HG02973 (cell line): Measurements from ENCODE around the gene IL34.

Experiments
- ATAC-seq: cut with Tn5 transposase; IDR thresholded peaks from one replicate; pipeline ENCODE4 v1.9.1; 2021; ENCODE audit warnings: moderate library complexity; ENCODE audit not compliant: unreplicated experiment

Gene IL34

DNA sequence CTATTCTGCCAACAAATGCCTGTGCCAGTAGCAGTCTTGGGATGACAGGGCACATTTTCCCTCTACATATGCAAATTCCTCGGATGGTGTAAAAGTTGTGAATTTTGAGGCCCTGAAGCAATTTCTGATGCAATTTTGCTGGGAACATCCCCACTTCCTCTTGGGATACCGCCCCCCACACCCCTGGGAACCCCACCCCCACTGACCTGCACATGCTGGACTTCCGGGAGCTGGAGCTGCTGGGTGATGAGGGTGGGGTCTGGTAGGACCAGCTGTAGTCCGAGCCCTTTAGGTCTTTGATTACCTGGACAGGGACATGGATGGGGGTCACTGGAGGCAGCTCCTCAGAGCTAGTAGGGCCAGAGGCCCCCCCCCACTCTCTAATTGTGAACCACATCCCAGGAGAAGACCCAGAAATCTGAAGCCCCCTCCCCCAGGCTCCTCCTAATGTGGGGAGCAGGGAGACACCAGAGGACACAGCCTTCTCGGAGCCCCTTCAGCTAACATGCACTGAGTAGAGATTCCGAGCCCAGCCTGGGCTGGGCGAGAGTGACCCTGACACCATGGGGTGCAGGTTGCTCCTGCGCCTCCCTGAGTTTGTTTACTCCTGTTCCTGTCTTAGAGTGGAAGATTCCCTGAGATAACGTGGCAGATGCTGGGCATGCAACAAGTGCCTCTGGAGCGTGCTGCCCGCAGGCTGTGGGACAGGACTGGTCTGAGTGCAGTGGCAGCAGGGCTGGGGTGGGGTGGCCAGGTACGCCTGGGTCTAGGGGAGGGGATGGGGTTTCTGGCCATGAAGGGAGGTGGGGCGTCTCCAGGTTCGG, 30.5 kb downstream of the IL34 start:
- no peak for ATAC-seq

DNA sequence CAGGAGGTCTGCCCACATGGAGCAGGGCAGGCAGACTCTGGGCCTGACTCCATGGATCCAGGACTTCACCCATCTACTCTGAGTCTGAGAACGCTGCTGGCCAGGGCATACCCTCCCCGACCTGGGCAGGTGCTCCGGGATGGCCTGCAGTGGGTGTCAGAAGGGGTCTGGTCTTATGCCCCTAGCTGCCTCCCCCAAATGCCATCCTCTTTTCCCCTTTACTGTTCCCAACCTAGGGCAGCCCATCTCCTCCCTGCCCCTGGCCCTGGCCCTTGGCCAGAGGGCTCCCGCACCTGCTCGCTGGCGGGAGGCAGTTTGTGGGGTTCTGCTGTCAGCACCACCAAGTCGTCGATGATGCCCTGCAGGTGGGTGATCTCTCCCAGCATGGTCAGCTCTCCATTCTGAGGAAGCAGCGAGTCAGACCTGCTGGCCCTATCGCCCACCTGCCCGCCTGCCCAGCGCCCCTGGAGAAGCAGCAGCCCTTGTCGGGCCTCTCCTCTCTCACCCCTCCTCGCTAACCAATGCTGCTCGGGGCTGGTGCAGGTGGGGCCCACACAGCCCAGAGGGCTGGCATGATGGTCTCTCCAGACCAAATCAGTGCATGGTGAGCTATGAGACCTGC, 31.3 kb downstream of the IL34 start:
- ATAC-seq = no peak

DNA sequence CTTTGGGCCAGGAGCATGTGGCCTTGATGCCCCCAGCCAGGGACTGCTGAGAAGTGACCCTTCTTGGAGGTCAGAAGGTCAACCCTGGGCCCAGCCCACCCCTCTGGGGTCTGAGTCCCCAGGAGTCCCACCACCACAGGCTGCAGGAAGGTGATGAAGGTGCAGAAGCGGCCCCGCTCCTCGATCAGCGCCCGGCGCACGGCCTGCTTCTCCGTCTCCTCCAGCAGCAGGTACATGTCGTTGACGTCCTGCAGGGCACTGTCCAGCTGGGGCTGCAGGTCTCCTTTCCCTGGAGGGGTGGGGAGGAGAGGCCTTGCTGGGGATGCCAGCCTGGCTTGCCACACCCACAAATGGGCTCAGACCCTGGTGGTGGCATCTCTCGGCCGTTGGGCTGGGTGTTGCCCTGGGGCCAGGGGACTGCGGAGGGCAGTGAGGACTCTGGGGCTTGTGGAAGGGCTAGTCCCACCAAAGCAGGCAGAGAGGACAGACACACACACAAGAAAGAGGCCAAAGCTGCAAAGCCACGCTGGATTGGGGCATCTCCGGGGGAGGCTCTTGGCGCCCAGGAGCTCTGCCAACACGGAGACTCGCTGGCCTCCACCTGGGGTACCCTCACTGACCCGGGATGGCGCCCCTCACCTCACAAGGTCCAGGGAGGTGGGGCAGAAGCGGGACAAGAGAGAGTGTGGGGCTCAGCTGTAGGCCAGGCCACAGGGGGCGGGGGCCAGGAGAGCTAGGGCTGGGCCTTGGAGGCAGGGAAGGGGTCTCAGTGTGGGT, 31.9 kb downstream of the IL34 start:
- ATAC-seq = no peak

DNA sequence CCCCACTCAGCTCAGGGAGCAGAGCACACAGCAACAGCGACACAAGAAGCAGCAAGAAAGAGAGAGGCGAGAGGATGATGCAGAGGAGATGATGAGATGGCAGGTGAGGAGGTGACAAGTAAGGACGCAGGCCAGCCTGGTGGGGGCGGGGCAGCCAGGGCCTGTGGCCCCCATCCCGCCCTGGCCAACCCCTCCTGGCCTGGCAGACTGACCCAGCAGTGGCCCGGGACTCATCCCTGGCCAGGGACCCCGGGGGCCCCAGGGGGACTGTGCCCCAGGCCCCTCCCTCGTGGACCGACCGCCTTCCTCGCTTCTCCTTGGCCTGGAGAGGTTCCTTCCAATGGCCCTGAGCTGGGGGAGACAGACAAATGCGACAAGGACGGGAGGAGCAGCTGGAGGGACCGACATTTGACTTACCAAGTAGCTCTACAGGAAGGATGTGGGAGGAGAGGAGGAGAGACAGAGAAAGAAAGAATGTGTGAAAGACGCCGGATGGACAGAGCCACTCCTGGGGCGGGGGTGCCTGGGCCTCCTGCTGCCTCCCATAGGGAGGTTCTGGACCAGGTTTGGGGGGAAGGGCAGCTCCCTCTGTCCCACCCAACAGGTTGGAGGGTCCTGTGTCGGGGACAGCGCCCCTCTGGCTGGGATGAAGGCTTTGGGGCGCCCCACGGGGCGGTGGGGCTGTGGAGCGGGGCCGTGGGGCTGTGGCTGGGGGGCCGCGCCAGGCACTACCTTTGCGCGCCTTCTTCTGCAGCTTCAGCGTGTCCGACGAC, 32.7 kb downstream of the IL34 start:
- ATAC-seq = no peak

GRCh38 chr16:70679671-70680494, 33.5 kb downstream of the IL34 start:
- no peak for ATAC-seq

GRCh38 chr16:70680495-70681381, 34.4 kb downstream of the IL34 start:
- ATAC-seq = no peak

DNA sequence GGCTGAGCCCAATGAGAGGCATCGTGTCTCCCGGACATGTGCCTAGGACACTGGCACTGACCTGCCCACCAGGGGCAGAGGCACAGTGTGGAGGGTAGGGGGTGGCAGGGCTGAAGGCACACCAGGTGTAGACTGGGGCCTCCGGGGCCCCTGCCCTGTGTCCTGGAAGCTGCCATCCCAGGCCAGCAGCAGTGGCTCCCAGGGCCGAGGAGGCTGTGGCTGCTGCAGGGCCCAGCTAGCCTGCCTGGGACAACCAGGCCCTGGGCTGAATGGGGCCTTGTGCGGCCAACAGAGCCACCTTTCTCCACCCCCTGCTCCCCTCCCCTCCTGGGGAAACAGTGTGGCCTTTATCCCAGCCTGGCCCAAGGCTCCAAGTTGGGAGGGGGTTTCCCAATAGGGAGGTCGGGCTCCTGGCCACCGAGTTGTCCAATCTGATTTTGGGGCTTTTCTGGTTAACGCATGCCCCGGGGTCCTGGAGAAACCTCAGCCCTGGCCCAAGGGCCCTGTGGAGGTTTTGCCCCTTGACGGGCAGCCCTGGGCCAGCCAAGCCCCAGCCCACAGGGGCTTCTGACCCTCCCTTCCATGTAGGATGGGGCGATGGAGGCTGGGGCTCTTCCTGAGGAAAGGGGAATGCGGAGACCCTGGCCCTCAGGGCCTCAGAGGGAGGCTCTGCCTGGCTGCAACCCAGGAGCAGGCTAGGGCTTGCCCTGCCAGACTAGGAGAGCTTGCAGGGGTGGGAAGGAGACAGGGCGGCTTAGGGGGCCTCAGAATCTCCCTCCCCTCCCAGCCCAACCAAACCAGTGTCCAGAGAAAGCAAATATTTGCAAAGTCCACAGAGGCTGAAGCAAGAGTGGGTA, 35.3 kb downstream of the IL34 start:
- no peak for ATAC-seq

DNA sequence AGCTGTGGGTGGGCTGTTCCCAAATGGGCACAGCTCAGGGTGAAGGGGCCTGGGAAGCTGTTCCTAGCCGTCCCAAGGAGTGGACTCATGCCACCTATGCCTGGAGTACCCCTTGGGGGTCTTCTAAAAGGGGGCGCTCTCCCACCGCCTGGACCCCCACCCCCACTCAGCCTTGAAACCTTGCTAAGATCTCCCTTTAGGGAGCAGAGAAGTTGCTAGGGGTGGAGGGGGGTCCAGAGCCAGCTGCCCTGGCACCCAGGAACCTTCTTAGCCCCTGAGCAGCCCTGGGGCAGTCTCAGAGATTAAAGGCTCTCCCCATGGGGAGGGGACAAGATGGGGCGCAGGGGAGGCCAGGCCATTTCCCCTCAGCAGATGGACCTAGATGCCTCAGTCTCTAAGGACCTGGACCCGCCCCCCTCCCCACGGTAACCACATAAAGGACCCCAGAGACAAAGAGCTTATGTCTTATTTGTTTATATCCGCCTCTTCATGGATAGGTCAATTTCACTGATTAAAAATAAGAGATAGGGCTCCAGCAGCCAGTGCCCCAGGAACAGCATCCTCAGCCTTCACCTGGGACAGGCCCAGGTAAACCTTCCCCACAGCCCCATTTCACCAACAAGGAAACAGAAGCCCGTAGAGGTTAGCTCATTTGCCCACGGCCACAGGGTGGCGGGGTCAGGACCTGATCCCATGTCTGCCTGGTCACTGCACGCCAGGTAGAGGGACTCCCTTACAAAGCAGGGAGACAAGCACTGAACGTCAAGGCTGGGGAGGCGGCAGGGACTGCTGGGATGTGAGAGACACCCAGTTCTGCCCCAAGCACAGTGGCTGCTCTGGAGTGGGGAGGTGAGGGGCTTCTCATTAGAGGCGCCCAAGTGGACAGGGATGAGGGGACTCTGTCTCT, 36.1 kb downstream of the IL34 start:
- no peak for ATAC-seq

DNA sequence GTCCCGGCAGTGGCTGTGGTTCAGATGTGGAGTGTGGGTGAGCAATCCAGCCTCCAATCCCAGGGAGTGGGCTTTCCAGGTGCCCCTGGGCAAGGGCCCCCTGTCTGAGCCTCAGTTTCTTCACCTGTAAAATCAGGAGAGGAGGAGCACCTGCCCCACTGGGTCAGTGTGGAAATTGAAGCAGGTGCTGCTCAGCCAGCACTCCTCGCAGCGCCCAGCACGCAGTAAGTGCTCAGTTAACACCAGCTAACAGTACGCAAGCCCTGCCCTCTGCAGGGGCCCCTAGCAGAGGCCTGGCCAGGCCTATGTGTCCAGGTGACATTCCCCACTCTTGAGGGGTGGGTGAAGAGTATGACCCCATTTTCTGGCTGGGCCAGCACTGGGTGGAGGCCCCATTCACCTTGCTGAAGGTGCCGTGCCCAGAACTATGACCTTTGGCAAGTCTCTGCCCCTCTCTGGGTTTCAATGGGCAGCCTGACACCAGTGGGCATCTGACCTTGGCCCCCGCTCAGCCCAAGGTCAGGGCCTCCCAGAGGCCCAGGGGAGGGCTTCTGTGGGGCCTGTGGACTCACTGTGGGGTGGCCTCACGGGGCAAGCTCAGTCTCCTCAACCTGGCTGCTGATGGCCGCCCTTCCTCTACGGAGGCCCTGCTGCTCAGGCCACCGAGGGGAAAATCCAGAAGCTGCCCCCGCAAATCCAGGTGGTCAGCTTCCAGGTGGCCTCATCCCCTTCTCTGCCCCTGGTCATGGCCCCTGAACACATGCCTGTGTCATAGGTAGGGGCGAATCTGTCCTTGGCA, 37.0 kb downstream of the IL34 start:
- no peak for ATAC-seq

- ATAC-seq = no peak
Measured at GRCh38 chr16:70684146-70685060, 38.0 kb downstream of the IL34 start.

- no peak for ATAC-seq
Measured at GRCh38 chr16:70685061-70685937, 38.9 kb downstream of the IL34 start.

- no peak for ATAC-seq
Measured at GRCh38 chr16:70685938-70686375, 39.6 kb downstream of the IL34 start, which contains the start of gene MTSS2. Gene MTSS2 (minus strand): TSS chr16:70686053. CDS start chr16:70685791, 262 bp downstream.

GRCh38 chr16:70686376-70687101, 40.2 kb downstream of the IL34 start:
- no peak for ATAC-seq

DNA sequence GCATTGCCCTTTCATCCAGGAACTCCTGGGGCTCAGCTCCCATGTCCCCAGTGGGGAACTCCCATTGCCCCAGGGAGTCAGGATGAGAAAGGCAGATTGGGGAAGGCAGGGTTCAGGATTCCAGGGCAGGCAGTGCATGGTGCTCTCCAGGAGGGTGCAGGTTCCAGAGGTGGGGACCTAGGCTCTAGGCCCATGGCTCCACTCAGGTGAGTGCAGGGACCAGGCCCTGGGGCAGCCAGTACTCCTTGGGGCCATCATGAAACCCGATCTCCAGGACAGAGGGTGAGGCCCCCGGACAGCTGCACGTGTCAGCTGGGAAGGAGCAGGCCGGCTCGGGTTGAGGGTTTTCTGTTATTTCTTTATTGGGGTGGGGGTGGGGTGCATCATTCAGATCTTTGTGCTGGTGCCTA, 40.7 kb downstream of the IL34 start:
- ATAC-seq = no peak
